22Rv1 (cell line): ENCODE data around the gene EBPL.

Source experiments
- H3K27ac ChIP-seq: fragments of 450-650 bp; 2 replicates; pipeline ENCODE4 v1.5.1; 2017
- CTCF ChIP-seq: fragments of 450-650 bp; IDR thresholded peaks from 2 replicates; pipeline ENCODE4 v1.5.1; 2017; ENCODE audit warnings: mild to moderate bottlenecking
- ZFX ChIP-seq: fragments of 450-650 bp; IDR thresholded peaks from 2 replicates; pipeline ENCODE4 v1.6.1; 2017; ENCODE audit warnings: antibody characterized with exemption, borderline replicate concordance

The EBPL gene

GRCh38 chr13:49653478-49653877, 37.8 kb downstream of the EBPL start:
- no peak overlapping the region for H3K27ac ChIP-seq
- TF ChIP-seq ZFX (no peak), CTCF (no peak)

- no peak overlapping the region for H3K27ac ChIP-seq
- TF ChIP-seq CTCF = peak; percentile 69
- TF ChIP-seq ZFX = no peak
These were observed 38.7 kb downstream of the EBPL start for GRCh38 chr13:49652355-49653305.

GRCh38 chr13:49651570-49652354, 39.5 kb downstream of the EBPL start:
- H3K27ac ChIP-seq = no peak overlapping the region
- TF ChIP-seq ZFX = no peak
- no peak for TF ChIP-seq CTCF

GRCh38 chr13:49649963-49650312, 41.3 kb downstream of the EBPL start:
- no peak overlapping the region for H3K27ac ChIP-seq

GRCh38 chr13:49649244-49649962, 41.9 kb downstream of the EBPL start:
- TF ChIP-seq ZFX (no peak), CTCF (peak; percentile 58)
- no peak overlapping the region for H3K27ac ChIP-seq

More at GRCh38 chr13:49649963-49650312, 41.3 kb downstream of the EBPL start:
- TF ChIP-seq CTCF (no peak), ZFX (no peak)

GRCh38 chr13:49646688-49647087, 44.6 kb downstream of the EBPL start:
- no peak overlapping the region for H3K27ac ChIP-seq
- TF ChIP-seq CTCF (no peak), ZFX (no peak)
